Adrenal gland (tissue), 12 donors: ENCODE measurements around the gene CEP104. TPM values are rescaled to one million over a fixed set of nuclear protein-coding genes. Genes with fewer than 3 reads are reported as not detected.

Experiments used
- DNase-seq, 7 donors: peaks; one replicate each; pipeline ENCODE4 v3.0.0-alpha.2; 2019 to 2020
- H3K27ac ChIP-seq, 5 donors: fragments of 200-600 bp; sonication (generic) in 4 of 5; 1 replicate in 3 of 5; 2 replicates in 2 of 5; pipeline versions ENCODE4 v1.5.1 to v1.8.0; 2016 to 2020; ENCODE audit warnings: mild to moderate bottlenecking in 1 of 5
- H3K27me3 ChIP-seq: fragments of 200-600 bp; 2 replicates; pipeline ENCODE4 v1.8.0; 2021
- H3K36me3 ChIP-seq, 2 donors: fragments of 200-600 bp; replicated peaks in 1 of 2; 1 replicate in 1 of 2; 2 replicates in 1 of 2; pipeline versions ENCODE4 v1.5.1 to v1.8.0; 2018 to 2022
- H3K4me1 ChIP-seq, 2 donors: fragments of 200-600 bp; replicated peaks in 1 of 2; 1 replicate in 1 of 2; 2 replicates in 1 of 2; pipeline versions ENCODE4 v1.5.1 to v1.8.0; 2018 to 2021
- H3K4me3 ChIP-seq, 4 donors: fragments of 200-600 bp; sonication (generic) in 3 of 4; one replicate each; pipeline ENCODE4 v1.5.1; 2016 to 2018
- H3K9me3 ChIP-seq, 3 donors: fragments of 200-600 bp; sonication (generic) in 1 of 3; replicated peaks in 1 of 3; 1 replicate in 2 of 3; 2 replicates in 1 of 3; pipeline versions ENCODE4 v1.5.1 to v1.8.0; 2016 to 2021
- POLR2A ChIP-seq, 2 donors: fragments of 450-650 bp; IDR thresholded peaks; one replicate each; pipeline ENCODE4 v1.6.1; 2017; ENCODE audit warnings: antibody characterized with exemption in 2 of 2, mild to moderate bottlenecking in 2 of 2, moderate library complexity in 1 of 2
- WGBS, 4 donors: extraction: QIAGEN DNeasy Blood & Tissue Kit in 2 of 4; methylation state at CpG; one replicate each; pipeline versions ENCODE4 v1.1.5 to v1.1.7; 2013 to 2017; 5-methylcytosine and 5-hydroxymethylcytosine counted together
- intact Hi-C, 2 donors: fragments of 100-400 bp; cut with DNase I; formaldehyde crosslinking; loops; one replicate each; pipeline versions ENCODE4 v1.14.1 to v1.15.0; 2022 to 2023
- polyA plus RNA-seq, 3 donors: library from polyadenylated mRNA; stranded (reverse); fragments of 200-250 nt in 2 of 3; fragments of 350-450 nt in 1 of 3; fragmentation: Illumina TruSeq in 1 of 3; extraction: RNeasy Lipid Tissue Mini Kit (QIAGEN cat#74804) in 1 of 3; gene quantifications; one replicate each; pipeline ENCODE4 v1.2.3, GENCODE V29; 2013 to 2014
- total RNA-seq, 9 donors: library from RNA; depleted of rRNA in 4 of 9; stranded (reverse); fragments of >200 nt in 4 of 9; fragments of 120-200 nt in 1 of 9; fragmentation: NEBNext Ultra II Directional in 1 of 9; extraction: Animal tissue kit (Norgen Biotek cat#: 25700) in 1 of 9; gene quantifications; one replicate each; pipeline versions ENCODE4 v1.1.0 to v1.2.4, GENCODE V29; 2013 to 2023
- TF ChIP-seq, protein P1 (sequence below), 6 experiments: fragments of 450-650 bp in 4 of 6; fragments of 200-600 bp in 2 of 6; sonication (generic) in 1 of 6; IDR thresholded peaks; 1 replicate in 5 of 6; 2 replicates in 1 of 6; pipeline versions ENCODE4 v1.5.1 to v1.8.0; 2016 to 2021; ENCODE audit warnings: antibody characterized with exemption in 6 of 6, mild to moderate bottlenecking in 2 of 6, moderate library complexity in 1 of 6
- donor health status: healthy with polysubstance abuse.
- donor health status: Bipolar disorder and iron deficiency.
- donor health status: DM: yes; HTN: yes; CAD: no.
- donor health status: DM: no; HTN: no; CAD: no.
- donor health status: DM: no; HTN: no; CAD: no.
- donor health status: DM: yes; HTN: yes; CAD: no.

Gene CEP104
- total and polyA plus RNA-seq, 12 donors, result 13.6 to 80.9 (median 38.1) TPM

DNA sequence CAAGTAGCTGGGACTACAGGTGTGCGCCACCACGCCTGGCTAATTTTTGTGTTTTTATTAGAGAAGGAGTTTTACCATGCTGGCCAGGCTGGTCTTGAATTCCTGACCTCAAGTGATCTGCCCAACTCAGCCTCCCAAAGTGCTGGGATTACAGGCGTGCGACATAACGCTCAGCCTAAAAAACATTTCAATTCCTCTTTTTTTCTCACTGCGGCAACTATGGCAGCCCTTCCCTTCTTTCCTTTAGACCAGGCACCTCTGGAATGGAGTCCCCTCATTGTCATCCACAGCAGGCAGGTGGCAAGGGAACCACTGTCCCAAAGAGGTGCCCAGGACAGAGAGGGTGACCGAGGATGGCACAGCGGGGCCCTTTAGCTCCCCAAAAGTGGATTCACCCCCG lies 14.1 kb downstream of the CEP104 start:
- no peak for DNase-seq
- no peaks in the 10 kb centered on the region for H3K27me3 ChIP-seq
- 87 to 89% (median 87%) methylated on average over 9 of the region's 9 CpGs for WGBS, 4 donors
- TF ChIP-seq POLR2A (IDR thresholded peaks at IDR 0.05), result no peak
- TF ChIP-seq, protein P1, sequence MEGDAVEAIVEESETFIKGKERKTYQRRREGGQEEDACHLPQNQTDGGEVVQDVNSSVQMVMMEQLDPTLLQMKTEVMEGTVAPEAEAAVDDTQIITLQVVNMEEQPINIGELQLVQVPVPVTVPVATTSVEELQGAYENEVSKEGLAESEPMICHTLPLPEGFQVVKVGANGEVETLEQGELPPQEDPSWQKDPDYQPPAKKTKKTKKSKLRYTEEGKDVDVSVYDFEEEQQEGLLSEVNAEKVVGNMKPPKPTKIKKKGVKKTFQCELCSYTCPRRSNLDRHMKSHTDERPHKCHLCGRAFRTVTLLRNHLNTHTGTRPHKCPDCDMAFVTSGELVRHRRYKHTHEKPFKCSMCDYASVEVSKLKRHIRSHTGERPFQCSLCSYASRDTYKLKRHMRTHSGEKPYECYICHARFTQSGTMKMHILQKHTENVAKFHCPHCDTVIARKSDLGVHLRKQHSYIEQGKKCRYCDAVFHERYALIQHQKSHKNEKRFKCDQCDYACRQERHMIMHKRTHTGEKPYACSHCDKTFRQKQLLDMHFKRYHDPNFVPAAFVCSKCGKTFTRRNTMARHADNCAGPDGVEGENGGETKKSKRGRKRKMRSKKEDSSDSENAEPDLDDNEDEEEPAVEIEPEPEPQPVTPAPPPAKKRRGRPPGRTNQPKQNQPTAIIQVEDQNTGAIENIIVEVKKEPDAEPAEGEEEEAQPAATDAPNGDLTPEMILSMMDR (IDR thresholded peaks at IDR 0.05), result no peak
- no peaks in the 10 kb centered on the region for H3K4me1 ChIP-seq
- no peak overlapping the region for H3K4me3 ChIP-seq
- H3K9me3 ChIP-seq, result no peaks in the 10 kb centered on the region
- peaks cover 0 to 56% of the 10 kb centered on the region in 2 donors for H3K36me3 ChIP-seq
- no peak overlapping the region for H3K27ac ChIP-seq
- intact Hi-C loops, result no loop called here

DNA sequence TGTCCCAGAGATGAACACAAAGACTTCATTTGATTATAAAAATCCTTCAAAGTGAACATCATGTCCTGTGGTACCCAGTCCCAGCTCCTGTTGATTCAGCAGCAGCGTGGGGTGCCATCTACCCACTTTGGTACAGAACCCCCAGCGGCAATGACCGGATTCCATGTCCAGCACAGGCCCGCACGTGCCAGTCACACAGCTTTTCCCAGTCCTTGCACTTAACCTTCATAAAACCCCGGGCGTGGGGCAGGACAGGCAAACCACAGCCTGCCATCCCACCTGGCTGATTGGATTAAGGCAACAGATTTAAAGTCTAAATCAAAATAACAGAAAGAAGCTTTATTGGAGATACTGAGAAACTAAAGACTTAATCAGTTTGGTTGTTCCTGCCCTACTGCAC lies 15.5 kb downstream of the CEP104 start:
- 96 to 98% (median 97%) methylated on average over 7 of the region's 7 CpGs for WGBS, 4 donors
- H3K4me3 ChIP-seq, result no peak overlapping the region
- no peak for DNase-seq

DNA sequence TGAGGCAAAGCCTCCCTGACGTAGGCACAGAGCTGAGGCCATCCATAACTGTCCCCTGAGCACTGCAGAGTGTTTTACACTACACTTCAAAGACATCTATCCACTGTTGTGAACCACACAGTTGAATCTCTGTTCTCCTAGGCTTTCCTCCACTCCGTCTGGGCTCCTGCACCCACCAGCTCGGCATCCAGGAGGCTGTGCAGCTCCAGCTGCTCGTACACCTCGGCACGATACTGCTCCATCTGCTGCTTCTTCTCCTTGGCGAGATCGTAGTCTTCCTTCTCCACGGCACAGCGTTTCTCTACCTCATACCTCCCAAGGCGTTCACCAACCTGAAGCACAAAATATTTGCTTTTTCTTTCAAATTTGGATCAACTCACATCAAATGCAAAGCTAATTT lies 18.2 kb downstream of the CEP104 start:
- TF ChIP-seq POLR2A (IDR thresholded peaks at IDR 0.05), result no peak
- Histone ChIP-seq H3K27me3 (no peaks in the 10 kb centered on the region), H3K9me3 (peaks cover 0 to 7% (median 0%) of the 10 kb centered on the region in 3 donors), H3K36me3 (peaks cover 0 to 56% of the 10 kb centered on the region in 2 donors), H3K4me1 (no peaks in the 10 kb centered on the region), H3K27ac (no peak overlapping the region), H3K4me3 (no peak overlapping the region)
- intact Hi-C loops, result no loop called here
- 95 to 97% (median 96%) methylated on average over 11 of the region's 11 CpGs for WGBS, 4 donors
- no peak for DNase-seq

More for the DNA sequence above, 15.5 kb downstream of the CEP104 start:
- Histone ChIP-seq H3K27ac (no peak overlapping the region), H3K4me1 (no peaks in the 10 kb centered on the region), H3K36me3 (peaks cover 0 to 58% of the 10 kb centered on the region in 2 donors), H3K27me3 (no peaks in the 10 kb centered on the region), H3K9me3 (peaks cover 0 to 7% (median 0%) of the 10 kb centered on the region in 3 donors)
- intact Hi-C loops, result no loop called here
- TF ChIP-seq, protein P1 (IDR thresholded peaks at IDR 0.05), result no peak
- no peak for TF ChIP-seq POLR2A (IDR thresholded peaks at IDR 0.05)

DNA sequence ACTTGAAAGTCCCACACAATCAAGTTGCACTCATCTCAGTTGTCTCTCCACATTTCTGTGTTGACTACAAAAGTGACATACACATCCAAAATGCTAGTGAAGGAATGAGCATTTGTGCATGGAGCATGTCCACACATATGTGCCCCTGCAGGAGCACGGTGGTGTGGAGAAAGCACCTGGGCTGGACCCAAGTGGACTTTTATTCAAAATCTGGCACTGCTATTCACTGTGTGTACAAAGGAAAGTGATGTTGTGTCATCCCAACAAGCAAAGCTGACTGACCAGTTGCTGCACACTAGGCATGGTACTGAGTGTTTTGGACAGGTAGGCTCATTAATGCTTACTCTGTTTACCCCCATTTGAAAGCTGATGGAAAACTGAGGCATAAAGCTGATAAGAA lies 19.3 kb downstream of the CEP104 start:
- peaks cover 0 to 7% (median 0%) of the 10 kb centered on the region in 3 donors for H3K9me3 ChIP-seq
- WGBS, 4 donors, result 91 to 100% (median 98%) methylated on average over 1 of the region's 1 CpG
- TF ChIP-seq, protein P1 (IDR thresholded peaks at IDR 0.05), result no peak
- no peak for TF ChIP-seq POLR2A (IDR thresholded peaks at IDR 0.05)
- H3K27me3 ChIP-seq, result no peaks in the 10 kb centered on the region
- intact Hi-C loops, result no loop called here
- peaks cover 0 to 55% of the 10 kb centered on the region in 2 donors for H3K36me3 ChIP-seq
- H3K4me3 ChIP-seq, result no peak overlapping the region
- H3K4me1 ChIP-seq, result no peaks in the 10 kb centered on the region
- DNase-seq, result no peak
- H3K27ac ChIP-seq, result no peak overlapping the region

DNA sequence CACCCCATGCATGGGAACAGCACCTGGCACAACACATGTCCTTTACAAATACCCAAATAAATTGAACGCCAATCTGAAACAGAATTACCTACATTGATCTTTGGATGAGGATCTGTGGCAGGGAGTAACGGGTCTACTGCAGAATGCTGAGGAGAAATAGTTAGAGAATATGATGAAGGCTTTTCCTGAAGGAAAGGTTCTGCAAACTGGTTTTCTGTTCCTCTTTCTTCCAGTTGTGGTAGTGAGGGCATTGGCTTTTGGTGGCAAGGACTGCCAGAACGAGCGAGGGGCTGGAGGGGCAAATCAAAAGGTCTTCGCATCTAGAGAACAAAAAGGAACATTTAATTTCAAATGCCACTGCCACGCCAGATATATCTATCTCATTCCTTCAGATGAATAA lies 19.8 kb downstream of the CEP104 start:
- no peaks in the 10 kb centered on the region for H3K4me1 ChIP-seq
- H3K9me3 ChIP-seq, result peaks cover 0 to 7% (median 0%) of the 10 kb centered on the region in 3 donors
- intact Hi-C loops, result no loop called here
- H3K27ac ChIP-seq, result no peak overlapping the region
- no peaks in the 10 kb centered on the region for H3K27me3 ChIP-seq
- 97 to 99% (median 98%) methylated on average over 6 of the region's 6 CpGs for WGBS, 4 donors
- H3K4me3 ChIP-seq, result no peak overlapping the region
- peaks cover 0 to 55% of the 10 kb centered on the region in 2 donors for H3K36me3 ChIP-seq
- TF ChIP-seq, protein P1 (IDR thresholded peaks at IDR 0.05), result no peak
- no peak for TF ChIP-seq POLR2A (IDR thresholded peaks at IDR 0.05)
- DNase-seq, result no peak
